ENCODE measurements around the gene SCTR. TPM values are rescaled to one million over a fixed set of nuclear protein-coding genes. Genes with fewer than 3 reads are reported as not detected.

The SCTR gene
- total RNA-seq, 1 experiment from 2014 or later: not detected

- Mint-ChIP-seq H3K27ac (no peak overlapping the region), H3K36me3 (no peaks in the 10 kb centered on the region), H3K27me3 (ENCODE audit: low read depth) (peaks cover 30% of the 10 kb centered on the region), H3K4me3 (no peak overlapping the region), H3K9me3 (no peaks in the 10 kb centered on the region), H3K4me1 (peaks cover 56% of the 10 kb centered on the region)
- DNase-seq (ENCODE audit: low spot score): no peak
- TF ChIP-seq NR3C1 (CRISPR knock-in tag; conservative IDR thresholded peaks at IDR 0.05; ENCODE audit: low read depth) (no peak), TCF7 (CRISPR knock-in tag; IDR thresholded peaks at IDR 0.05; ENCODE audit: low read depth) (no peak), PRDM15 (CRISPR knock-in tag; IDR thresholded peaks at IDR 0.05) (no peak), RORB (CRISPR knock-in tag; IDR thresholded peaks at IDR 0.05) (no peak), CTCF (IDR thresholded peaks at IDR 0.05) (no peak), ZNF423 (CRISPR knock-in tag; IDR thresholded peaks at IDR 0.05) (no peak), ZNF425 (CRISPR knock-in tag; conservative IDR thresholded peaks at IDR 0.05) (no peak), ZNF512 (CRISPR knock-in tag; IDR thresholded peaks at IDR 0.05; ENCODE audit: borderline replicate concordance) (no peak), PREB (CRISPR knock-in tag; IDR thresholded peaks at IDR 0.05; ENCODE audit: borderline replicate concordance) (no peak), JAZF1 (CRISPR knock-in tag; IDR thresholded peaks at IDR 0.05) (no peak), JUN (CRISPR knock-in tag; IDR thresholded peaks at IDR 0.05) (no peak), STAT6 (CRISPR knock-in tag; conservative IDR thresholded peaks at IDR 0.05; ENCODE audit: low read depth) (no peak)
- ChIA-PET POLR2A (no interaction called here), CTCF (interaction anchor here (1.6 kb wide), 1 partner anchor 48 kb away, joined by 6 read pairs; no protein-coding TSS in a partner anchor)
- no peak for ATAC-seq
Observed at GRCh38 chr2:119428488-119429224, 95.6 kb downstream of the SCTR start.
